UCSD-AML1 (cell line): ENCODE data around the gene TMTC1.
"Not testable (repeated sequence)": the region's sequence is repeated elsewhere in the genome, so short reads cannot be mapped to it uniquely, and the experiment has no call there.

Experiments used
- DNase-seq: peaks from one replicate; lab custom pipeline; 2025; ENCODE audit not compliant: unreplicated experiment; lab: John Stamatoyannopoulos, UW

Gene TMTC1

GRCh38 chr12:29578731-29579130 is 205.0 kb downstream of the TMTC1 start:
- no peak for DNase-seq

DNA sequence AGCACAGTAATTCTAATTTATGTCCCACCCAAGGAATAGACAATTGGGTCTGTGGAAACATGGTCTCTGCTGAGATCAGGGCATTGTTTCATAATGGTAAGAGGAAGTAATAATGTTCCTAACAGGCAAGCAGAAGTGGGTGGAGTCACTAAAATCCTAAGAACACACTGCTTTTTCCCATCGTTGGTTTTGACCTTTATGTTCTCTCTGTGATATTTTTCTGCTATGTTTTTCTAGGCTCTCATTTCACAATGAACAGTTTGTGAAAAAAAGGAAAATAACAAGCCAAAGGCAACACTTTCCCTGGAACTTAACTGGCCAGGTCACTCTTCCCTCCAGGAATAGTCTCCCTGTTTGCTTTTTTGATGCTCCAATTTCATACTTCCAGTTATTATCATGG is 205.7 kb downstream of the TMTC1 start:
- no peak for DNase-seq

- DNase-seq, result no peak
Measured at GRCh38 chr12:29574500-29574899, 209.2 kb downstream of the TMTC1 start.

- no peak for DNase-seq
Measured at GRCh38 chr12:29572938-29573337, 210.8 kb downstream of the TMTC1 start.

GRCh38 chr12:29572464-29572863 is 211.3 kb downstream of the TMTC1 start:
- no peak for DNase-seq

- no peak for DNase-seq
Measured at GRCh38 chr12:29569132-29569757, 214.5 kb downstream of the TMTC1 start.

DNA sequence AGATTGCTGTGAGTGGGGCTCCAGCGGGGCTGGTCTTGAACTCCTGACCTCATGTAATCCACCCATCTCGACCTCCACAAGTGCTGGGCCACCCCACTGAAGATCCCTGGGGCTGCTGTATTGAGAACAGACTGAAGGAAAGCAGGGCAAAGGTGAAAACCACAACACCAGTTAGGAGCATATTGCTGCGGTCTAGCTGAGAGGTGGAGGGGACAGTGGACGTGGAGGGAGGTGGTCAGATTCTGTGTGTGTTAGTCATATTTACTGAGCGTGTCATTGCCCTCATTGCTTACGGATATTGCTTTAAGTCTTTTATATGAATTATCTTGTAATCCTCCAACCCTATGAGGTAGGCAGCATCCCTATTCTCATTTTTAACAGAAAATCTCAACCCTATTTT is 217.3 kb downstream of the TMTC1 start:
- no peak for DNase-seq

DNA sequence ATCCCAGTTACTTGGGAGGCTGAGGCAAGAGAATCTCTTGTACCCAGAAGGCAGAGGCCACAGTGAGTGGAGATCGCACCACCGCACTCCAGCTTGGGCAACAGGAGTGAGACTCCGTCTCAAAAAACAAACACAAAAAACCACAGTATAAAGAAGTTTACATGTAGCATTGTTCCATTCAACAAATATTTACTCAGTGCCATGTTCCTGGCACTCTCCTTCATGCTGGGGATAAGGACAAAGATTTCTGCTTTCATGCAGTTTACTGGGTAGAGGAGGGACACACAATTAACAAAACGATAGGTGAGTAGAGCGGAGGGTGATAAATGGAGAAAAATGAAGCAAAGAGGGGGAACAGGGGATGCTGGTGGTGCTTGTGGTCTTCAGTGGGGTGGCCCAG is 218.0 kb downstream of the TMTC1 start:
- no peak for DNase-seq

GRCh38 chr12:29564925-29565324 is 218.8 kb downstream of the TMTC1 start:
- no peak for DNase-seq

DNA sequence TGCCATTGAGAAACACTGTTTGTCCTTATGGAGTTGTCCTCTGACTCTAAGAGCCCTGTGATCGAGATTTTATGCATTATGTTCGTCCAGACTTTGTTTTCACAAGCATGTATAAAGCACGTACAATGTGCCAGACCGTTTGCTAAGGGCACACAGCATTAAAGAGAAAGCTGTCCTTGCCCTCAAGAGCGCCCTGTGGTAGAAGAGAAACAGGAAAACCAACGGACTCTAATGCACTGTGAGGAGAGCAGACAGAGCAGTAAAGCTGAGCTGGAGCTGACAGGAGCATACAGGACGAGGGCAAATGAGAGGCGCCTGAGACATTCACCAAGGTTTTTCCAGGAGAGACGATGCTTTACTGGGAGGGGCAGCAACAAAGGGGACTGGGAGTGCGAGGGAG is 220.1 kb downstream of the TMTC1 start:
- DNase-seq, result no peak

DNA sequence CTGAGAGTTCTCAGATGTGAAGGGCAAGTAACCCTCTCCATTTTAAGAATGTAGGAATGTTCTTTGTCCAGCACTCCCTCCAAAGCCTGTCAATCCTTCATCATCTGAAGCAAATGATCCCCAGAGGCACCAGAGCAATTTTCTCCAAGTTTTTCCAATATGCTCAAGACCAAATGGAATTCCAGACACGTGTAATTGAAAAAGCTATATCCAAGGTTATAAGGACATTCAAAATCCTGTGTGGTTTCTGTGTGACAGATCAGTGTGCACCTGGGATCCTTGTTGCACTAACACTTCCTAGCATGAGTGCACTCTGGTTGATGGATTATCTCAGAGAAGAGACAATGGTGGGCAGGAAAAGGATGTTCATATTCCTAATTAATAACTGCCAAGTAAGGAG is 220.7 kb downstream of the TMTC1 start:
- DNase-seq, result no peak

DNA sequence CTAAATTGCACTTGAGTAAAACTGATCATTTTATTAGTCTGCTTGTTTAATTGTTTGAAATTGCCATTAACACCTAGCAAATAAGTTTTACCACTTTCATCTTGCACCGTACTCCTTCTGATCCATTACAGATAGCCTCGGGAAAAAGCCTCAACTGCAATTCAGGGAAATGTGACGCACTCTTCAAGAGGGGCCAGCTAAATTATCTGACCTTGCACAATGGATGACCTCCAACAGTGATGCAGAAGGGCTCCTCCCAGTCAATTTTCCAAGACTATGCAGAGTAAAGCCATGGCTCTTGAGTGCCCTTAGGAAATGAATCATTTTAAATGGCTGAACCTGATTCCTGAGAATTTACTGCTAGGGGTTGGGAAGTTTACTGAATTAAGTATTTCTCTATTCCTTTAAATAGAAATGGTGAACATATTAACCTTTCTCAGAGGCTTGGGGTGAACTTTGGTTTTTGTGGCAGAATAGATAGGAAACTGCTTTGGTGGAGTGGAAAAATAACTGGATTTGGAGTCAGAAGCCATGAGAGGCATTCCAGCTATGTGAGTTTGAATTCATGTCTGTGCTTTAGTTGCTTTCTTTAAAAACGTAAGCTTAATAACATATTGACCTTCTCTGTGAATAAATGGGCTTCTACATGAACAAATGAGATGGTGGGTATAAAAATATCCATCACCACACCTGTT is 221.5 kb downstream of the TMTC1 start:
- no peak for DNase-seq

DNA sequence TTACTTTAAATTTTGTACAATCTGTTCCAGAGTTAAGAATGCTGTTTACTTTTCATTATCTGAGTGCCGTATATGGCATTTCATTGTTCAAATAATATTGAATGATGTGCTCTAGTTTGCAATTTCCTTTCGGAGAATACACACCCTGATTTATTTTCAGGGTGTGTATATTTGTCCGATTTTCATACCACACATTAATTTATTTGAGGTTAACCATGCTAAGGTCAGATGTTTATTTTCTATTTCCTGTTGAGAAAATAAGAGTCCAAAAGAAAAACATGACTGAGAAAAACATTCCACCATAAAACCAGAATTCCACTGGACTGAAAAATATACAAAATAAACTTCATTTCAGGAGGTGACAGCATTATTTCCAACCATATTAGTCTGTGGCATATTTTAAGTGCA is 222.1 kb downstream of the TMTC1 start:
- no peak for DNase-seq

- DNase-seq, result no peak
Measured at GRCh38 chr12:29559198-29559597, 224.5 kb downstream of the TMTC1 start.

DNA sequence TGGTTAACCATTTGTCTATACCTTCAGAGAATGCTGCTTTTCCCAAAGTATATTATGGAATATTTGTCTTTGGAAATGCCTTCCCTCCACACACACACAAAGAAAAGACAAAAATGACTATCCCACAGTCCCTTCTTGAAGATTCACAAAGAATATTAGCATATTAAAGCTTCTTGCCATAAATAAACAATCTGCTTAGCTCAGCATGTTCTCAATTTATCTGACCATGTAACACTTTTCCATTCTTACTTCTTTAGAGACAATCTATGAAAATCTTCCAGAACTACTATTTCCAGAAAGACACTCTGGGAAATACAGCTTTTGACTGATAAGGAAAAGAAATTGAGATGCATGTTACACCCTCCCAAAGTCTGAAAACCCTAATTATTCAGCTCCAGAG is 227.4 kb downstream of the TMTC1 start:
- no peak for DNase-seq

DNA sequence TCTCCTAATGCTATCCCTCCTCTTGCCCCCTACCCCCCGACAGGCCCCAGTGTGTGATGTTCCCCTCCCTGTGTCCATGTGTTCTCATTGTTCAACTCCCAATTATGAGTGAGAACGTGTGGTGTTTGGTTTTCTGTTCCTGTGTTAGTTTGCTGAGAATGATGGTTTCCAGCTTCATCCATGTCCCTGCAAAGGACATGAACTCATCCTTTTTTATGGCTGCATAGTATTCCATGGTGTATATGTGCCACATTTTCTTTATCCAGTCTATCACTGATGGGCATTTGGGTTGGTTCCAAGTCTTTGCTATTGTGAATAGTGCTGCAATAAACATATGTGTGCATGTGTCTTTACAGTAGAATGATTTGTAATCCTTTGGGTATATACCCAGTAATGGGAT is 228.3 kb downstream of the TMTC1 start:
- DNase-seq, result not testable (repeated sequence)

DNA sequence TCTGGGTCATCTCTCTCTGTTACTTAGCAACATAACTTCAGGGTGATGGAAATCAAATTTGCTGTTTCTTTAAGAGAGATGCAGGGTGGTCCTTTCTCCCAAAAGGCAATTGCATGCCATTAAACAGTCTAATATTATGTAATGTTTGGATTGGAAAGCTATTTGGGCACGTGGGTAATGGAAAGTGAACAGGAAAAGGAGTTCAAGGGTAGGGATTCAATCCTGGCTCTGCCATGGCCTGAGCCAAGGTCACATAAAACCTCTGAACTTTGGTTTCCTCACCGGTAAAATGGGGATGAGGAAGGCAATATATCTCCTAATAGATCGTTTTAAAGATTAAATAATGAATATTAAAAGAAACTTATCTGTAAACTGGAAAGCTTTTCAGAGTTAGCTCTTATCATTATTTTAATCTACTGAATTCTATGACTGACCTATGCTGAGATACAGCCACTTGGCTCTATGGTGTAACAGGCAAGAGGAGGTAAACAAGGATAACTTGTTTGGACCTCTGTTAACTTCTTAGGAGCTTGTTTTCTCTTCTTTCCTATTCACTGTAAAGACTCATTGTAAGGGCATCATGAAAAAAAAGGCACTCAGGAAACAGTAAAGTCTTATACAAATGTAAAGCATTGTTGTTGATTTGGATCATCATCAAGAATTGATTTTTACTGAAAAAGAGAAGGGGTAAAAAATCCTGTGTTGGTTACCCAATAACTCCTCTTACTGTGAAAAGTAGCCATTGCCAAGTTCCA is 230.6 kb downstream of the TMTC1 start:
- DNase-seq, result no peak

- peak; percentile 37 for DNase-seq
Measured at GRCh38 chr12:29552324-29552927, 231.3 kb downstream of the TMTC1 start.

GRCh38 chr12:29551812-29552211 is 231.9 kb downstream of the TMTC1 start:
- DNase-seq, result no peak

DNA sequence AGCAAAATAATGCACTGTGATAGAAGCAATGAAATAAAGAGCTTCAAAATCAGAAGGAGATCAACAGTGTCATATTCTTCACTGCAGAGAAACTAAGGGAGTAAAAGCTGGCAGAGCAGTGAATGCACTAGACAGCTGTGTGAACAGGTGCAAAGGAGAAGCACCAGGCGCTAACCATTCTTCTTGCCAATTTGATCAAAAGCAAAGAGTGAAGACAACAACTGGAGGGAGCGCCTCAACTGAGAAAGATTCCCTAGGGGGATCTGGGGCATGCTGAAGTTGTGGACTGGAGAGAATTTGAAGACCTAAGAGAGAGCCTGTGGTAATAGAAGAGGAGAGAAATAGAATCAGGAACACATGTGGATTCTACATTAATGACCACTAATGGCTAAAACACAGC is 235.9 kb downstream of the TMTC1 start:
- no peak for DNase-seq

- no peak for DNase-seq
Measured at GRCh38 chr12:29547151-29547632, 236.6 kb downstream of the TMTC1 start.

- DNase-seq, result no peak
Measured at GRCh38 chr12:29546000-29546399, 237.7 kb downstream of the TMTC1 start.
